AG09319 (cell line): ENCODE data around the gene S100A14.
"Not testable (repeated sequence)": the region's sequence is repeated elsewhere in the genome, so short reads cannot be mapped to it uniquely, and the experiment has no call there.

Experiments used
- DNase-seq: peaks from one replicate; pipeline ENCODE4 v3.0.0-alpha.2; 2010; ENCODE audit warnings: low read depth; ENCODE audit errors: extremely low read depth
- TF ChIP-seq, protein P1 (sequence below): IDR thresholded peaks from 2 replicates; pipeline ENCODE4 v1.5.1; 2011; ENCODE audit warnings: low read depth, mild to moderate bottlenecking, inconsistent platforms, low read length, moderate library complexity

Gene S100A14

DNA sequence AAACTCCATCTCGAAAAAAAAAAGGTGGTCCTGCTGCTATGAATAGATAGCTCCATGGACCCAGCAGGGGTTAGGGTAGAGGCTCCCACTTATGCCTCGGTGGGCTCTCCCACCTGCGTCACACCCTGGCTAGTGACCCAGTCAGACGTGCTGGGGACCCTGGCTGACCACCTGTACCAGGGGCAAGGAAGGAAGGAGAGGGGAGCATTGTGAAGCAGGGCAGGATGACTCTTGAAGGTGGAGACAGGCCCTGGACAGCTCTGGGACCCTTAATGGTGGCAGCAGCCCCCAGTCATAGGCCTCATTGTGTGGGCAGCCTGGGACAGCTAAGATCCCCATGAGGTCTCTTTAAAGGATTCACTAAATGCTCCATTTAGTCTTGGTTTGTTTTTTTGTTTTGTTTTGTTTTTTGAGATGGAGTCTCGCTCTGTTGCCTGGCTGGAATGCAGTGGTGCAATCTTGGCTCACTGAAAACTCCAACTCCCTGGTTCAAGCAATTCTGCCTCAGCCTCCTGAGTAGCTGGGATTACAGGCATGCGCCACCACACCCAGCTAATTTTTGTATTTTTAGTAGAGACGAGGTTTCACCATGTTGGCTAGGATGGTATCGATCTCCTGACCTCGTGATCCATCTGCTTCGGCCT, 32.0 kb upstream of the S100A14 start:
- no peak for DNase-seq
- TF ChIP-seq, protein P1, sequence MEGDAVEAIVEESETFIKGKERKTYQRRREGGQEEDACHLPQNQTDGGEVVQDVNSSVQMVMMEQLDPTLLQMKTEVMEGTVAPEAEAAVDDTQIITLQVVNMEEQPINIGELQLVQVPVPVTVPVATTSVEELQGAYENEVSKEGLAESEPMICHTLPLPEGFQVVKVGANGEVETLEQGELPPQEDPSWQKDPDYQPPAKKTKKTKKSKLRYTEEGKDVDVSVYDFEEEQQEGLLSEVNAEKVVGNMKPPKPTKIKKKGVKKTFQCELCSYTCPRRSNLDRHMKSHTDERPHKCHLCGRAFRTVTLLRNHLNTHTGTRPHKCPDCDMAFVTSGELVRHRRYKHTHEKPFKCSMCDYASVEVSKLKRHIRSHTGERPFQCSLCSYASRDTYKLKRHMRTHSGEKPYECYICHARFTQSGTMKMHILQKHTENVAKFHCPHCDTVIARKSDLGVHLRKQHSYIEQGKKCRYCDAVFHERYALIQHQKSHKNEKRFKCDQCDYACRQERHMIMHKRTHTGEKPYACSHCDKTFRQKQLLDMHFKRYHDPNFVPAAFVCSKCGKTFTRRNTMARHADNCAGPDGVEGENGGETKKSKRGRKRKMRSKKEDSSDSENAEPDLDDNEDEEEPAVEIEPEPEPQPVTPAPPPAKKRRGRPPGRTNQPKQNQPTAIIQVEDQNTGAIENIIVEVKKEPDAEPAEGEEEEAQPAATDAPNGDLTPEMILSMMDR = no peak

DNA sequence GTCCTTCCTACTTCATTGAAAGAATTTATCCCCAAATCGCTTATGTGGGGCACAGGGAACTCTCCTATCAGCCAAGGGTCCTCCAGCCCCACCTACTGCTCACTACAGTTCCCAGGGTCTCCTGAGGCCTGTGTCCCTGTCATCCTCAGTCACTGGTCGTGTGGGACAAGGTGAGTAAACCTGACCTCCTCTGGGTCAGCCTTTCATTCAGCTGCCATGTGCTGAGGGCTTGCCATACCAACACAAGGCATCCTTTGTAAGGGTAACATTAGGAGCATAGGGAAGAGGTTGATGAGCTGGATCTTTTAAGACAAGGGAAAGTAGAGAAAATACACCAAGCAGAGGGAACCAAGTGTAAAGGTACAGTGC, 31.2 kb upstream of the S100A14 start:
- TF ChIP-seq, protein P1 = no peak
- DNase-seq = no peak

DNA sequence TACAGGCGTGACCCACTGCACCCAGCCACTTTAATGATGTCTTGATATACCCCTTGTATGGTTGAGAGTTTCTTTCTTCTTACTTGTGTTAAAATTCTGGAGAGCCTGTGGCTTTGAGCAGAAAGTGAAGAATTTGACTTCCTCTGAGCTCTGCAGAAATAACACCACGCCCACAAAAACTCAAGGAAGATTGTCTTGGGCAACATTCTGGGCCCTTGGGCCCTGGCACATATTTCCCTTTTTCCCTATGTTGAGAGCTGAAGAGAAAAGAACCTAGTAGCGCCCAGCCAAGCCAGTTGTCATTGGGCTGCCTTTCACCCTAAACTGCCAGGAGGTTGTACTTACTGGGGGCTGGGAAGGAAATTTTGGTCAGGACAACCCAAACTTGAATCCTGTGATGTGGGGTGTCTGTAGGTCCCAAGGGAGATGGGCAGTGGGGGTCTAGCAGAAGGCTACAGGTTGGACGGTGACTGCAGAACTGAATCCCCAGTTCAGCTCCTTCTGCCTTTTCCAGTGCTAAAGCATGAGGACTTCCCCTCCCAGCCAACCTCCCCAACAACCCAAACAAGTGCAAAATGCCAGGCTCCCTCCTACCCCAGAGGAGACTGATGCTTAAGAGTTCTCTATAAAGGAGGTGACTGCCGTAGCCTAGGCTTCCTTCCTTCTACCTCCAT, 30.7 kb upstream of the S100A14 start:
- DNase-seq = no peak
- TF ChIP-seq, protein P1 = no peak

DNA sequence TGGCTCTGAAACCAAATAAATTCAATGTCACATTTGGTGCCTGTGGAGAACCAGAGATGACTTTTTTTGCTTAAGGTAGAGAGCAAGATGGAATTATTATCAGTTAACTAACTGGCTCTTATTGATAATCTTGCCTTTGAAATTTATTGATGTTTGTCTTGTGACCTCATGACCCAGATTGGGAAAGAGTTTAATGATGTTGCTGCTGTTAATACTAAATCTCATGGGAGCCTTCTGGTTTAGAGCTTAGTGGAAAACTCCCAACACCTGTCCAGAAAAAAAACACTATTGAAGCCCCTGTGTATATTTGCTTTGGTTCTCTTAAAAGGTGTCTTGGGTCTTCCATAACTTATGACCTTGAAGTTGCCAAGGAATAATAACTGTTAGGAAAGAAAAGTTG, 27.7 kb upstream of the S100A14 start:
- TF ChIP-seq, protein P1 = no peak
- DNase-seq = no peak

DNA sequence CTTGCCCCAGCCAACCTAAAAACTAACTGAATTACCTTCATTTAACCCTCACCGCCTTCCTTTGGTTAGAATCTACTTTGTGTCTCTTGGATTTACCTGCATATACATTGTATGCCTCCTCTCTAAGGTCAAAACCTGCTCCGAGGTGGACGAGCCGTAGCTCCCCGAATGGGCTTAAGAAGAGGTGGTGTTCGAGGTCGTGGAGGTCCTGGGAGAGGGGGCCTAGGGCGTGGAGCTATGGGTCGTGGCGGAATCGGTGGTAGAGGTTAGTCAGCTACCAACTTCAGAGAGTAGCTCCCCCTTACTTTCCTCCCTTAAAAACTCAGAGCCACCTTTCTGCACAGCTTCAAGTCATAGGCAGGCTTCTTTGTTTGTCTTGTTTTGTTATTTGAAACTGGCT, 27.0 kb upstream of the S100A14 start:
- TF ChIP-seq, protein P1 = no peak
- DNase-seq = no peak

DNA sequence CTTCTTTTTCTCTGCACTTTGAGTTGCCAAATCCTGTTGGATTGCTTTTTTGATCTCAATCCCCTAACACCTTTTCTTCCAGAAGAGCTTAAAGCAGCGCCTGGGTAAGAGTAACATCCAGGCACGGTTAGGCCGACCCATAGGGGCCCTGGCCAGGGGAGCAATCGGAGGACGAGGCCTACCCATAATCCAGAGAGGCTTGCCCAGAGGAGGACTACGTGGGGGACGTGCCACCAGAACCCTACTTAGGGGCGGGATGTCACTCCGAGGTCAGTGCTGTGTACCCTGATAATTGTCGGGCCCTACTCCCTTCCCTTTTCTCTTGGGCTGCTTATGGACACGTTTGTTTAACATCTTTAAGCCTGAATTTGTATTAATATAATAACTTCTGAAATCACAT, 26.0 kb upstream of the S100A14 start:
- DNase-seq = no peak
- TF ChIP-seq, protein P1 = no peak

DNA sequence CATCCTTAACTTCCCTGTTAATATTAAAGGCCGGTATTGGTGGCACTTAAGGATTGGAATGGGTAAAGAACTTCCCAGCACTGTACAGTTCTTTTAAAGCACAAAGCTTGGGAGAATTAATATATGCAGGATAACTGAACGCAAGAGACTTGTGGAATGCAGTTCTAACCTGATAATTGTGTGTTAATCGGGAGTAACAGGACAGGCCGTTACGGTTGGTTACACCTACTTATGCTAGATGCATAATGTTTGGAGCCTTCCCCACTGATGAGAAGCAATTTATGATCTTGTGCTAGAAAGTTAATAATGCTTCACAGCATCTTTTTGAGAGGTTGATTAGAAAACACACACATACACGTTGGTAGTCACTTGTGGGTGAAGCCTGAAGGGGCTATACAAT, 24.7 kb upstream of the S100A14 start:
- TF ChIP-seq, protein P1 = no peak
- no peak for DNase-seq

DNA sequence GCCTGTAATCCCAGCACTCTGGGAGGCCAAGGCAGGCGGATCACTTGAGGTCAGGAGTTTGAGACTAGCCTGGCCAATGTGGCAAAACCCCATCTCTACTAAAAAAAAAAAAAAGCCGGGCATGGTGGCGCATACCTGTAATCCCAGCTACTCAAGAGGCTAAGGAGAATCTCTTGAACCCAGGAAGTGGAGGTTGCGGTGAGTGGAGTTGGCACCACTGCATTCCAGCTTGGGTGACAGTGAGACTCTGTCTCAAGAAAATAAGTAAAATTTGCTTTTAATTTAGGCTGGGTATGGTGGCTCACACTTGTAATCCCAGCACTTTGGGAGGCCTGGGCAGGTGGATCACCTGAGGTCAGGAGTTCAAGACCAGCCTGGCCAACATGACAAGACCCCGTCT, 24.1 kb upstream of the S100A14 start:
- not testable (repeated sequence) for DNase-seq
